GM10847 (cell line): ENCODE results near the gene SIGLEC7.

Source experiments
- POLR2A ChIP-seq: IDR thresholded peaks from 2 replicates; pipeline ENCODE4 v1.6.1; 2011; ENCODE audit not compliant: insufficient read length; ENCODE audit errors: extremely low read depth

SIGLEC7 gene

GRCh38 chr19:51108805-51109146 is 33.3 kb upstream of the SIGLEC7 start:
- no peak for TF ChIP-seq POLR2A

- TF ChIP-seq POLR2A: no peak
These were observed 31.5 kb upstream of the SIGLEC7 start for GRCh38 chr19:51110666-51110971.

GRCh38 chr19:51111606-51112005 is 30.5 kb upstream of the SIGLEC7 start:
- no peak for TF ChIP-seq POLR2A

GRCh38 chr19:51114087-51114729 is 27.9 kb upstream of the SIGLEC7 start:
- TF ChIP-seq POLR2A: no peak

- no peak for TF ChIP-seq POLR2A
These were observed 25.3 kb upstream of the SIGLEC7 start for GRCh38 chr19:51116736-51117286.

- TF ChIP-seq POLR2A: no peak
These were observed 23.0 kb upstream of the SIGLEC7 start for GRCh38 chr19:51119101-51119500.

- no peak for TF ChIP-seq POLR2A
These were observed 22.5 kb upstream of the SIGLEC7 start for GRCh38 chr19:51119611-51120010.

- TF ChIP-seq POLR2A: no peak
These were observed 21.9 kb upstream of the SIGLEC7 start for GRCh38 chr19:51120160-51120559.

GRCh38 chr19:51121257-51121656 is 20.8 kb upstream of the SIGLEC7 start:
- TF ChIP-seq POLR2A: no peak

- no peak for TF ChIP-seq POLR2A
These were observed 19.8 kb upstream of the SIGLEC7 start for GRCh38 chr19:51122112-51122981.

GRCh38 chr19:51123381-51123800 is 18.7 kb upstream of the SIGLEC7 start:
- TF ChIP-seq POLR2A: no peak

- no peak for TF ChIP-seq POLR2A
These were observed 18.3 kb upstream of the SIGLEC7 start for GRCh38 chr19:51123802-51124201.

GRCh38 chr19:51124216-51124615 is 17.9 kb upstream of the SIGLEC7 start:
- TF ChIP-seq POLR2A: no peak

- no peak for TF ChIP-seq POLR2A
These were observed 17.4 kb upstream of the SIGLEC7 start, which contains the start of gene SIGLEC9 for GRCh38 chr19:51124729-51125128. SIGLEC9 (plus strand) TSS chr19:51124906; CDS start chr19:51124975, 69 bp downstream.

GRCh38 chr19:51125421-51126075 is 16.6 kb upstream of the SIGLEC7 start:
- TF ChIP-seq POLR2A: no peak

GRCh38 chr19:51127032-51127431 is 15.1 kb upstream of the SIGLEC7 start:
- TF ChIP-seq POLR2A: no peak
